ENCODE measurements around the gene GP2.

Gene GP2

DNA sequence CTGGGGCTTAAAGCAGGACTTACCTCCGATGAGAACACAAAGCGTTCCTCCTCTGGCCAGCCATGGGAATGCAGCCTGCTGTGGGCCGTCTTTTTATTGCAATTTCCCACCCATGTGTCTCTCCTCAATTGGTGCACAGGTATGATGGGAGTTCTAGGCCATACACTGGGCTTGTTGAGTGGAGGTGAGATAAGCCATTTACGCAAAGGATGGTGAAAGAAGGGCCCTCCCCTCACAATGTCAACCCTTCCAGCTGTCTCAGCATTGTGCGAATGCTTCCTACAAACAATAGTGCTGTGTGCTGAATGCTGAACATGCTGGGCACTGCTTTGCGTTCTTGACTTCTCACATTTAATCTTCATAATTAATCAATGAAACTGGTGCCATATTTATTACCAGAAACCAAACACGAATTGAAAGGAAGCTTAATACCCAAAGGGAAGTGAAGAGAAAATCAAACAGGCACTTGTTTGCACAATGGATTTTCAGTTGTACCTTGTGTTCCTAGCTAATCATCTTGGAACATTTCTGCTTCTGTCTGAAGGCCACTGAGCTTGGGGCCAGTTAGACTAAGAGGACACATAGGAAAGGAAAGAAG, at the start of gene GP2:
Gene GP2 (minus strand): TSS at position 70 of the 598 bp plus-strand sequence. CDS start 1,082 bp downstream, outside the sequence.
- no peak within 1 kb of the TSS for H2AFZ ChIP-seq (ENCODE audit: low read depth, low read length)
- no peaks in the 10 kb centered on the region for H3K79me2 ChIP-seq (ENCODE audit: insufficient read depth, low read length)
- H3K9me3 ChIP-seq (ENCODE audit: insufficient read depth, low read length, severe bottlenecking) = no peaks in the 10 kb centered on the region
- TF ChIP-seq, protein P1, sequence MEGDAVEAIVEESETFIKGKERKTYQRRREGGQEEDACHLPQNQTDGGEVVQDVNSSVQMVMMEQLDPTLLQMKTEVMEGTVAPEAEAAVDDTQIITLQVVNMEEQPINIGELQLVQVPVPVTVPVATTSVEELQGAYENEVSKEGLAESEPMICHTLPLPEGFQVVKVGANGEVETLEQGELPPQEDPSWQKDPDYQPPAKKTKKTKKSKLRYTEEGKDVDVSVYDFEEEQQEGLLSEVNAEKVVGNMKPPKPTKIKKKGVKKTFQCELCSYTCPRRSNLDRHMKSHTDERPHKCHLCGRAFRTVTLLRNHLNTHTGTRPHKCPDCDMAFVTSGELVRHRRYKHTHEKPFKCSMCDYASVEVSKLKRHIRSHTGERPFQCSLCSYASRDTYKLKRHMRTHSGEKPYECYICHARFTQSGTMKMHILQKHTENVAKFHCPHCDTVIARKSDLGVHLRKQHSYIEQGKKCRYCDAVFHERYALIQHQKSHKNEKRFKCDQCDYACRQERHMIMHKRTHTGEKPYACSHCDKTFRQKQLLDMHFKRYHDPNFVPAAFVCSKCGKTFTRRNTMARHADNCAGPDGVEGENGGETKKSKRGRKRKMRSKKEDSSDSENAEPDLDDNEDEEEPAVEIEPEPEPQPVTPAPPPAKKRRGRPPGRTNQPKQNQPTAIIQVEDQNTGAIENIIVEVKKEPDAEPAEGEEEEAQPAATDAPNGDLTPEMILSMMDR (IDR thresholded peaks at IDR 0.05; ENCODE audit: borderline replicate concordance, extremely low read depth, low read length, poor library complexity, severe bottlenecking) = no peak
- no peak for TF ChIP-seq EZH2 (IDR thresholded peaks at IDR 0.05; ENCODE audit: borderline replicate concordance, low read depth, low read length, severe bottlenecking)
- H4K20me1 ChIP-seq (ENCODE audit: insufficient read depth, low read length) = no peaks in the 10 kb centered on the region
- DNase-seq (no peak), ATAC-seq (ENCODE audit: insufficient read depth, low read depth) (no peak)
- H3K4me1 ChIP-seq (ENCODE audit: insufficient read depth, low read length) = no peaks in the 10 kb centered on the region
- no peaks in the 10 kb centered on the region for H3K27me3 ChIP-seq (ENCODE audit: insufficient read depth, low read length, poor library complexity)
- no peak within 1 kb of the TSS for H3K4me3 ChIP-seq (ENCODE audit: low read depth in 1 of 2, low read length in 2 of 2)
- H3K9ac ChIP-seq (ENCODE audit: low read depth, low read length) = no peak within 1 kb of the TSS
- no peak within 1 kb of the TSS for H3K4me2 ChIP-seq (ENCODE audit: insufficient read depth, low read length)
- no peak within 1 kb of the TSS for H3K27ac ChIP-seq (ENCODE audit: low read length)
- no peaks in the 10 kb centered on the region for H3K36me3 ChIP-seq (ENCODE audit: insufficient read depth, low read length)

DNA sequence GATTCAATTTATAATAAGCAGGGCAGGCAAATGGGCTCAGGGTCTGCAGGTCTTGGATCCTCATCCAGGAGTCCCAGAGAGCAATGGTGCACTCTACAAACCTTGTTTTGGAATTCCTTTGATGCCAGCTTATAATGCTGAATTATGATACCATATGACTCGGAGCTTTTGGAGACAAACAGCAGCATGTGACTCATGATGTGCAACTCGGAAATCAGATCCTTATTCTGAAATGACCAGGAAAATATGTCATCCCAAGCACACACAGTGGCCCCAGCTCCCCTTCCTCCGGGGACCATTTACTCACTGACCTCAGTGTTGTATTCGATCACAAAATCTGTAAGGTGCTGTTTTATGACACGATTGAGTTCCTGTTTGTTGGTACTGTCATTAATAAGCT, 45.4 kb upstream of the GP2 start:
- H2AFZ ChIP-seq (ENCODE audit: low read depth, low read length) = no peak overlapping the region
- no peak overlapping the region for H3K4me3 ChIP-seq (ENCODE audit: low read depth in 1 of 2, low read length in 2 of 2)
- no peak overlapping the region for H3K4me2 ChIP-seq (ENCODE audit: insufficient read depth, low read length)
- H3K9ac ChIP-seq (ENCODE audit: low read depth, low read length) = no peak overlapping the region
- no peaks in the 10 kb centered on the region for H3K4me1 ChIP-seq (ENCODE audit: insufficient read depth, low read length)
- H3K27me3 ChIP-seq (ENCODE audit: insufficient read depth, low read length, poor library complexity) = no peaks in the 10 kb centered on the region
- no peaks in the 10 kb centered on the region for H4K20me1 ChIP-seq (ENCODE audit: insufficient read depth, low read length)
- H3K79me2 ChIP-seq (ENCODE audit: insufficient read depth, low read length) = no peaks in the 10 kb centered on the region
- no peak for DNase-seq
- H3K36me3 ChIP-seq (ENCODE audit: insufficient read depth, low read length) = no peaks in the 10 kb centered on the region
- TF ChIP-seq EZH2 (IDR thresholded peaks at IDR 0.05; ENCODE audit: borderline replicate concordance, low read depth, low read length, severe bottlenecking) = no peak
- no peak overlapping the region for H3K27ac ChIP-seq (ENCODE audit: low read length)
- ATAC-seq (ENCODE audit: insufficient read depth, low read depth) = no peak
- no peaks in the 10 kb centered on the region for H3K9me3 ChIP-seq (ENCODE audit: insufficient read depth, low read length, severe bottlenecking)

DNA sequence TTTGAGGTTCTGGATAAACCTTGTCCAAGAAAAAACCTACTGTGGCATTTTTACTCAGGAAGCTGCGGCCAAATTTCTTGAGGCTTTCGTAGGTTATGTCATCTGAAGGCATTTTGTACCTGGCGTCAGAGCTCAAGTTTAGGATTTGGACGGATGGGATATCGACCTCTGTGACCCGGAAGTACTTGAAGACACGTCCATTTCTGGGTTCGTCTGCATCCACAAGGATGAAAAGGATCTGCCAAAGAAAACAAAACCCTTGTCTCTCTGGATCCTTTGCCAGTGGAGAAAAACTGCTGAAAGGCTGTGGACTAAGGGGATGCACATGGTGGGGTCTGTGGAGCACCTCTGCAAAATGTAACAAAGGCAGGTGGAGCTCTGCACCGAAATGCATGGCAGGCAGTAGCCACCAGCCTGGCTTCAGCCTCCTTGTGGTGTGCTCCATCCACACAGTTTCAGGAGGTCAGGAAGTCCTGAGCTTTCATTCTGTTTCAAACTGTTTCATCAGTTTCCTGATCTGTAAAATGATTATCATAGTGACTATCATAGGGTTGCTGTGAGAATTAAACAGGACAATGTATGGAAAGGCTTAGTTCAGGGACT, 42.2 kb upstream of the GP2 start:
- no peak for DNase-seq
- no peak overlapping the region for H2AFZ ChIP-seq (ENCODE audit: low read depth, low read length)
- ATAC-seq (ENCODE audit: insufficient read depth, low read depth) = no peak
- H3K79me2 ChIP-seq (ENCODE audit: insufficient read depth, low read length) = no peaks in the 10 kb centered on the region
- H3K27ac ChIP-seq (ENCODE audit: low read length) = no peak overlapping the region
- H3K36me3 ChIP-seq (ENCODE audit: insufficient read depth, low read length) = no peaks in the 10 kb centered on the region
- no peaks in the 10 kb centered on the region for H4K20me1 ChIP-seq (ENCODE audit: insufficient read depth, low read length)
- H3K9ac ChIP-seq (ENCODE audit: low read depth, low read length) = no peak overlapping the region
- no peak for TF ChIP-seq EZH2 (IDR thresholded peaks at IDR 0.05; ENCODE audit: borderline replicate concordance, low read depth, low read length, severe bottlenecking)
- TF ChIP-seq, protein P1 (IDR thresholded peaks at IDR 0.05; ENCODE audit: borderline replicate concordance, extremely low read depth, low read length, poor library complexity, severe bottlenecking) = no peak
- no peak overlapping the region for H3K4me2 ChIP-seq (ENCODE audit: insufficient read depth, low read length)
- no peaks in the 10 kb centered on the region for H3K4me1 ChIP-seq (ENCODE audit: insufficient read depth, low read length)
- H3K9me3 ChIP-seq (ENCODE audit: insufficient read depth, low read length, severe bottlenecking) = no peaks in the 10 kb centered on the region
- H3K27me3 ChIP-seq (ENCODE audit: insufficient read depth, low read length, poor library complexity) = no peaks in the 10 kb centered on the region
- no peak overlapping the region for H3K4me3 ChIP-seq (ENCODE audit: low read depth in 1 of 2, low read length in 2 of 2)

DNA sequence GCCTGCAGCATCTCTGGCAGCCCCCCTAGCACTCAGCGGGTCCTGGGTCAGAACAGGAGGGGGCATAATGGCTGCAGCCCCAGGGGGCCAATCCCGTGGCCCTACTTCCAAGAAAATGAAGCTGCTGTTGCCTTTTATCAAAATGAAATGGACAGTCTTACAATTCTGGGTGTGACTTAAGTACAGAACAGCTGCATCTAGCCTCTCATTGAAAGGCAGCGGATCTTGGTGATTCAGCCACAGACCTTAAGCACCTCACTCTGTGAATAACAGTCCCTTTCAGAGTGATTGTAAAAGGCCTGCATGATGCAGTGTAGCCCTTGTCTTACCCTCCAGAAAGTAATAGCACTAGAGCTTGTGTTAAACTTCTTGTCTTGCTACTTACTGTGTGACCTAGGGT, 36.7 kb upstream of the GP2 start:
- Histone ChIP-seq H3K27ac (ENCODE audit: low read length) (no peak overlapping the region), H2AFZ (ENCODE audit: low read depth, low read length) (no peak overlapping the region), H3K9me3 (ENCODE audit: insufficient read depth, low read length, severe bottlenecking) (no peaks in the 10 kb centered on the region), H3K9ac (ENCODE audit: low read depth, low read length) (no peak overlapping the region), H3K4me1 (ENCODE audit: insufficient read depth, low read length) (no peaks in the 10 kb centered on the region), H3K79me2 (ENCODE audit: insufficient read depth, low read length) (no peaks in the 10 kb centered on the region), H3K4me2 (ENCODE audit: insufficient read depth, low read length) (no peak overlapping the region), H3K27me3 (ENCODE audit: insufficient read depth, low read length, poor library complexity) (no peaks in the 10 kb centered on the region), H3K36me3 (ENCODE audit: insufficient read depth, low read length) (no peaks in the 10 kb centered on the region), H4K20me1 (ENCODE audit: insufficient read depth, low read length) (no peaks in the 10 kb centered on the region), H3K4me3 (ENCODE audit: low read depth in 1 of 2, low read length in 2 of 2) (no peak overlapping the region)
- ATAC-seq (ENCODE audit: insufficient read depth, low read depth) (no peak), DNase-seq (no peak)
- TF ChIP-seq EZH2 (IDR thresholded peaks at IDR 0.05; ENCODE audit: borderline replicate concordance, low read depth, low read length, severe bottlenecking) = no peak
- TF ChIP-seq, protein P1 (IDR thresholded peaks at IDR 0.05; ENCODE audit: borderline replicate concordance, extremely low read depth, low read length, poor library complexity, severe bottlenecking) = no peak

All from DND-41 (cell line).